Cardiac septum (tissue), 1 donor: ENCODE data around the gene TNFAIP2. TPM values are rescaled to one million over a fixed set of nuclear protein-coding genes. Genes with fewer than 3 reads are reported as not detected.
"Not testable (repeated sequence)": the region's sequence is repeated elsewhere in the genome, so short reads cannot be mapped to it uniquely, and the experiment has no call there.

ENCODE experiments used
- DNase-seq: peaks from one replicate; pipeline ENCODE4 v3.0.0-alpha.2; 2020; ENCODE audit warnings: low spot score
- intact Hi-C: fragments of 100-400 bp; cut with DNase I; formaldehyde crosslinking; loops from one replicate; pipeline ENCODE4 v1.14.0; 2022
- total RNA-seq: library from RNA; stranded (reverse); fragmentation: NEBNext Ultra II Directional; extraction: Animal tissue kit (Norgen Biotek cat#: 25700); gene quantifications from one replicate; pipeline ENCODE4 v1.2.1, GENCODE V29; 2021
- donor health status: DM: no; HTN: no; CAD: no.

TNFAIP2 gene
- total RNA-seq, 1 donor from 2014 or later = 31.3 TPM

DNA sequence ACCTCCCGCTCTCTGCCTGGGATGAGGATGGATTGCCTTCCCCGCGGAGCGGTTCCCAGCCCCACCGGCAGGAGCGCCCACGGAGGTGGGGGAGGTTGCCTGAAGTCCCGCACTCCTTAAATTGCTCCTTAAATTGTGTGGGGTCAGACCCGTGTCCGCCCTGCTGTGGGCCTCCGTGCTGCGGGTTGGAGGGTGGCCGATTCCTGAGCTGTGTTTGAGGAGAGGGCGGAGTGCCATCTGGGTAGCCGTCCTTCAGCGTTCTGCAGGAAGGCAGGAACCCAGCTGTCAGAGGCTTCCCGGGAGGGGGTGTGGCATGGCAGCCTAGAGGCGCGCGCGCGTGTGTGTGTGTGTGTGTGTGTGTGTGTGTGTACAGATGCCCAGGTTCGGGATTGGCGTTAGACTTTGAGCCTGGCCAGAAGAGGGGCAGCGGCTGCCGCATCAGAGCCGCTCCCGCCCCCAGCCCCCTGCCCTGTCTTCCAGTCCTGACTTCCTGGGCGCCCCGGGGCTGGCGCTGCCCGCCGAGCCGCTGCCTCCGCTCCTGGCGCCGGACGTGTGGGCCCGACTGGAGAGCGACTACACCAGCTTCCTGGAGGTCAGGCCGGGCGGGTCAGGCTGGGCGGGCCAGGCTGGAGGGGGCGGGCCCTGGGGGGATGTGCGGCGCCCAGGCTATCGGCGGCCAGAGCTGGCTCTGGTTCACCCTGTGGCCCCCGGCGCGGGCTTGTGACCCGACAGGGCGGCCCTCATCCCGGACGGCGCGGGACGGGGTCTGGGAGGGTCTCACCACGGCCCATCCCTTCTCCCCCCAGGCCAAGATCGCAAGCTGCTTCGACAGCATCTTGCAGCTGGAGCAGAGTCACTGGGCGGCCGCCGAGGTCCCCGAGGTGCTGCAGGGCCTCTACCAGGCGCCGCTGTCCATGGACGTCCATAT is 19.5 kb upstream of the TNFAIP2 start:
- no peak for DNase-seq
- intact Hi-C loops = loop anchor here (2.0 to 5.0 kb wide), 2 partner anchors 84 to 189 kb away; no protein-coding TSS in a partner anchor

DNA sequence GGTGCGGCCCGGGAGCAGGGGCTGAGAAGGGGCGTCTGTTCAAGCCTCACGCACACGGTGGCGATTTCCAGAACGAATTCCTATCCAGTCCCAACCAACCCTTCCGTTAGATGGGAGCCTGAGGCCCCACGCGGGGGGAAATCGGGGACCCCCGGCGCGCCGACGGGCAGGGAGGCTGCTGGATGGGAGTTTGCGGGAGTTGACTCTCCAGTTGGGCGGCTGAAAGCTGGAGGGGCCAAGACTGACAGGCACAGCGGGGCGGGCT is 18.9 kb upstream of the TNFAIP2 start:
- intact Hi-C loops = loop anchor here (2.0 to 5.0 kb wide), 2 partner anchors 83 to 188 kb away; no protein-coding TSS in a partner anchor
- no peak for DNase-seq

DNA sequence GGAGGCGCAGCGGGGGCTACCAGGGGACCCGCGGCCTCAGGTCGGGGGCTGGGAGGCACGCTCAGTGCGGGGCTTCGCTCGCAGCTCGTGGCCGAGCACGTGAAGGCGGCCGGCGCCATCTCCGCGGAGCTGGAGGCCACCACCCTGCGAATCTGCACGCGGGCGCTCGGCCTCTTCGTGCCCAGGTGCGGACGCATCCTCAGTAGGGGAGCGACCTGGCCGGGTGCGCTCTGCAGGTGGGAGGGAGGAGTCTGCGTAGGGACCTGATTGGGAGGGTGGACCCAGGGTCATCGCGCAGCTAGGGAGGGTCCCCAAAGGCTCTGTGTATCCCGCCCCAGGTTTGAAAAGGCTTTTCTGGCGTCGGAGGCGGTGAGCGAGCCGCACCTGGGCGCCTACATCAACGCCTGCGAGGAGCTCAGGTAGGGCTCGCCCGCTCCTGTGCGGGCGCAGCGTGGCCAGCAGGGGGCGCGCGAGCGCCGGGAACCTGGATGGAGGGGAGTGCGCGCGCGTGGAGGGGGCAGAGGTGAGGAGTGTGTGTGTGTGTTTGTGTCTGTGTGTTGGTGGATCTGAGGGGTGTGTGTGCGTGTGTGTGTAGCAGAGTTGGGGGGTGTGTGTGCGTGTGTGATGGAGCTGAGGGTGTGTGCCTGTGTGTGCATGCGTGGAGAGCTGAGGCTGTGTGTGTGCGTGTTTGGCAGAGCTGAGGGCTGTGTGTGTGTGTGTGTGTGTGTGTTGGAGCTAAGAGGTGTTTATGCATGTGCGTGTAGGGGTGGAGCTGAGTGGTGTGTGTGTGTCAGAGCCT is 18.4 kb upstream of the TNFAIP2 start:
- intact Hi-C loops = loop anchor here (2.0 to 5.0 kb wide), 2 partner anchors 82 to 188 kb away; no protein-coding TSS in a partner anchor
- peak; percentile 93 for DNase-seq

DNA sequence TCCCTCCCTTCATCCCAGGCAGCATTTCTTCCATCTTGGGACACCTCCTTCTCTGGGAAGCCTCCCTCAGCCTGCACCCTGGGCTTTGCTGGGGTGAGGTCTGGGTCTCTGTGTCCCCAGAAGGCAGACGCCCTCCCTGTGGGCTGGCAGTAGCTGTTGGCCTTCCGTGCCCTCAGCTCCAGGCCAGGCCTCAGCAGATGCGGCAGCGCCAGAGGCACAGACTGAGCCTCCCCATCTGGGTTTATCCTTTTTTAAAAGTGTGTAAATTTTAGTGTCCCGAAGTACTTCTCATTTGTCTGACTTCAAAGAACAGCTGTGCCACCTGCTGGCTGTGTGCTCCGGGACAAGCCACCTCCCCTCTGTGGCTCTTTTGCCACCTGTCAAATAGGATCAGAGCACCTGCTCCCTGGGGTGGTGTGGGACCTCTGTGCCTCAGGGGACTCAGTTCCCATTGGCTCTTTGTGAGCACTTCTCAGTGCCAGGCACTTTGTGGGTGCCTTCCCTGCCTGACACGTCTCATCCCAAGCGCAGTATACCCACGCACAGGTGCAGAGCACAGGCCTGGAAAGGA is 17.6 kb upstream of the TNFAIP2 start:
- no peak for DNase-seq
- intact Hi-C loops = loop anchor here (2.0 kb wide), 1 partner anchor 187 kb away; no protein-coding TSS in a partner anchor

DNA sequence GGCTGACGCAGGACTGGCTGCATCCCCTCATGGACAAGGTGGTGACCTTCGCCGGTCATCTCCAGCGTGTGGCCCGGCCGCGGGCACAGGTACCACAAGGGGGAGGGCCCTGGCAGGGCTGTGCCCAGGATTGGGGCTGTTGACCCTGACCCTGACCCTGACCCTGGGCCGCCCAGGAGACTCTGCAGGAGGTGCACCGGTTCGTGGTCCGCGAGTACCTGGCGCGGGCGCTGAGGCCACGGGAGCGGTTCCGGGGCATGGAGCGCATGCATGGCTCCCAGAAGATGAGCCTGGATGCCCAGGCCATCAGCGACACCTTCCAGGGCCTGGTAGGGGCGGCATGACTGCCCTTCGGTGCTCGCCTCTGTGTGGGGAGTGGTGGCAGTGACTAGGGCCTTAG is 15.8 kb upstream of the TNFAIP2 start:
- intact Hi-C loops = no loop called here
- no peak for DNase-seq

DNA sequence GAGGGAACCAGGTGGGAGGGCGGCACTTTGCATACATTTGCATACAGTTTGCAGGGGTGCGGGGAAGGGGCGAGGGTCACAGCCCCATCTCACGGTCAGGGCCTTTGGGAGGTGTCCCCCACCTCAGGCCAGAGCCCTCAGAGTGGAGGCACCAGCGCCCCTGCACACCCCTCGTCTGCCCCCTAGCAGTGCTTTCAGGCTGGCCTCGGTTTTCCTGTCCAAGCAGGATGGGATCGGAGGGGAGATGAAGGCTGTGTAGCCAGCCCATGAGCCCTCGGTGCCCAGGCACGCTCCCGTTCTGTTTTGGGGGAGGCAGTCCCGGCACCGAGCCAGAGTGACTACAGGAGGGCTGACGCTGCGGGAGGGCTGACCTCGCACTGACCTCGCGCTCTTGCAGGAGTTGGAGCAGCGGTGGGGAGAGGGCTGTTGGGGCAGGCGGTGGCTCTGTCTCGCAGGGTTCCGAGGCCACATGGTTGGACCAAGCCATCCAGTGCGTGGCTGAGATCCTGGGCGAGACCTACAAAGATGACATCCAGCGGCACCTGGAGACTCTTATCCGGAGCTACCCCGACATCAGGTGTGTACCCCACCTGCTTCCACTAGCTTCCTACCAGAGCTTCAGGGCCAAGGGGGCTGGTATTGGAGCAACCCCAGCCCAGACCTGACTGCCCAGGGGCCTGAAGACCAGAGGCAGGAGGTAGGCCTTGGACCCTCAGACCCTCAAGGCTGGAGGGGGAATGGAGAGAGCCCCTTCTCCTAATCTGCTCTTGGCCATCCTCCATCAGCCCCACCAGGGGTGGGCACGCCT is 15.1 kb upstream of the TNFAIP2 start:
- intact Hi-C loops = no loop called here
- no peak for DNase-seq

DNA sequence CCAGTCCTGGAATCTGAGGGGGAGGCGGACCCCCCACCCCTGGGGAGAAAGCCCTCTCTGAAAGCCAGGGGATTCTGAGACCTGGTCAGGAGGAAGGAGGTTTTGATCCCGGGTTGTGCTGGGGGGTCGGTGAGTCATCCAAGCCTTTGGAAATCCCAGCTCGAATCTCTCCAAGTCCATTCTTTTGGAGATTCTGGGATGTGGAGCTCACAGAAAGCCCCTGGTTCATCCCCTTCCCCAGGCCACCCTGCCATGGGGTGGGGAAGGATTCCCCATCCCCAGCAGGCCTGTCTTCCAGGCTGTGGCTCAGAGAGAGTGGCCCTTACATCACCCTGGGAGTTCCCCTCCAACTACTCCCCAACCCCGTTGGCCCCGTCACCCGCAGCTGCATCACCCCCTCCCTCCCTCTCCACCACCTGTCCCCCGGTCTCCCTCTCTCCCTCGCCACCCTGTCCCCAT is 14.5 kb upstream of the TNFAIP2 start:
- intact Hi-C loops = no loop called here
- DNase-seq = no peak

DNA sequence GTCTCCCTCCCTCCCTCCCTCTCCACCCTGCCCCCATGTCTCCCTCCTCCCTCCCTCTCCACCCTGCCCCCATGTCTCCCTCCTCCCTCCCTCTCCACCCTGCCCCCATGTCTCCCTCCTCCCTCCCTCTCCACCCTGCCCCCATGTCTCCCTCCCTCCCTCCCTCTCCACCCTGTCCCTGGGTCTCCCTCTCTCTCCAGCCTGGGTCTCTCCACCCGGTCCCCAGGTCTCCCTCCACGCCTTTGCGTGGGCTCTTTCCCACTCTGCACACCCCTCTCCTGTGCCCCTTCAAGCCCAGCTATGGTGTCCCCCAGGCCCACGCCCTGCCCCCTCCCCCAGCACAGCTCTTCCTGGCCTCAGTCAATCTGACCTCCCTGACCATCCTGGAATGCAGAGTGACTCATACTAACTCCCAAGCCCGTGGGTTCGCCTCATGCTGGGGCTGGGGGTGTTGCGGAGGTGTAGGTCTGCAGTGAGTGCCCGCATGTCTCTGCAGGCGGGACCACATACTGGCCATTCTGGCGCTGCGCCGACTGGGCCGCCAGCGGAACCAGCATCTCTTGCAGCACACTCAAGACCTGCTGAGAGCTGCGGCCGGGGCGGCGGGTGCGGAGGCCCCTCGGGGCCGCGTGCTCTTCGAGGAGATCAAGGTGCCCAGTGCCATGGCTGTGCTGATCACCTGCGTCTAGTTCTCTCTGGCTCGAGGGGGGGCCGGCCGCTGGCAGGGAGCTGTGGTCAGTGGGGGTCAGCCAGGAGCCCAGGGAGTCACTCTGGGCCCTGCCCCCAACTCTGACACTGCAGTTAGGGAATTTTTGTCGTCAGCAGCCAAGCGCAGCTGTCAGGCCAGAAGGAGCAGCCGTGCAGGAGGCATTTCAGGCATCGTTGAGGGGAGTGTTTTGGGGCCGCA is 13.5 kb upstream of the TNFAIP2 start:
- intact Hi-C loops = no loop called here
- no peak for DNase-seq

DNA sequence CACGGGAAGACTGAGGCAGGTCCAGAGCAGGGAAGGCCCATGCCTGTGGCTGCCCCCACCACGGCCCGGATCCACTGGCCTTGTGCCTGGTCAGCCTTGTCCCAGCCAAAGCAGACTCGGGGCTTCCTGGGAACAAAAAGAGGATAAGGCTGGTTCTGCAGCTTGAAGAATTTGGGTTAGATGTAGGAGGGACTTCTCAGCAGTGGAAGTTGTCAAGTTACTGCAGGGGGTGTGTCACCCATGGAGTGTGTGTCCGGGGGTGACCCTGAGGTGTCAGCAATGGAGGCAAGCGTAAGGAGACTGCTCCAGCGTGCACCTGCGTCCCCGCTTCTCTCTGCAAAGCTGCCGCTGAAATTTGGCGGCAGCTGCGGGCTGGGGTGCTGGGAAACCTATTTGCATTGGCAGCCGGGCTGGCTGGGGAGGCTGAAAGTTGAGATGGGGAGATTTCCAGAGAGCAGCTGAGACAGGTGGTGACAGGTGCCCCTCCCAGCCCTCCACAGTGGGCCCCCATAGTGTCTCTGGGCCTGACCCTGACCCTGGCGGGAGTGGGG is 12.5 kb upstream of the TNFAIP2 start:
- no peak for DNase-seq
- intact Hi-C loops = no loop called here

DNA sequence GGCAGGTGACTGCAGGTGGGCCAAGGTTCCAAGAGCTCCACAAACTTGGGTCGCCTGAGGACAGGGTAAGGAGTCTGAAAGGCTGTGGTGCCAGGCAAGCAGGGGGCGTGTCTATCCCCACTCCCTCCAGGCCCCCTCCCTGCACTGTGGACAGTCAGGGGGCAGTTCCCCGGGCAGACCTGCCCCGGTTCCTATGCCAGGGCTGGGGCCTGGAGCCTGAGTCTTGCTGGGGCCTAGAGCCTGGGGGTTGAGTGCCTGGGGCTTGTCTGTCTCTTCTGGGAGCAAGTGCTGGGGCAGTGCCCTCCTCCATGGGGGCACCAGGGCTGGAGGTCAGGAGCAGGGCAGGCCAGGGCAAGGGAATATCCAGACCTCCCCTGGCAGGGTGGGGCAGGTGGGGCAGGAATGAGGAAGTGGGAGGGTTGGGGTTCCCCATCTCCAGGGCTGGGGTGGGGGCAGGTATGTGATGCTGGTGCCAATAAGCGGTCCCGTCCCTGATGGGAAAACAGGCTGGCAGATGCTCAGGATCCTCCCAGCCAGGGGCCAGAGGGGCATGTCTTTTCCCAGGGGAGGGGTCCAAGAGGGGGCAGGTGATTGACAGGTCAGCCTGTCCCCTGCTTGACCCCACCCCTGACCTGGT is 11.9 kb upstream of the TNFAIP2 start:
- intact Hi-C loops = no loop called here
- no peak for DNase-seq

DNA sequence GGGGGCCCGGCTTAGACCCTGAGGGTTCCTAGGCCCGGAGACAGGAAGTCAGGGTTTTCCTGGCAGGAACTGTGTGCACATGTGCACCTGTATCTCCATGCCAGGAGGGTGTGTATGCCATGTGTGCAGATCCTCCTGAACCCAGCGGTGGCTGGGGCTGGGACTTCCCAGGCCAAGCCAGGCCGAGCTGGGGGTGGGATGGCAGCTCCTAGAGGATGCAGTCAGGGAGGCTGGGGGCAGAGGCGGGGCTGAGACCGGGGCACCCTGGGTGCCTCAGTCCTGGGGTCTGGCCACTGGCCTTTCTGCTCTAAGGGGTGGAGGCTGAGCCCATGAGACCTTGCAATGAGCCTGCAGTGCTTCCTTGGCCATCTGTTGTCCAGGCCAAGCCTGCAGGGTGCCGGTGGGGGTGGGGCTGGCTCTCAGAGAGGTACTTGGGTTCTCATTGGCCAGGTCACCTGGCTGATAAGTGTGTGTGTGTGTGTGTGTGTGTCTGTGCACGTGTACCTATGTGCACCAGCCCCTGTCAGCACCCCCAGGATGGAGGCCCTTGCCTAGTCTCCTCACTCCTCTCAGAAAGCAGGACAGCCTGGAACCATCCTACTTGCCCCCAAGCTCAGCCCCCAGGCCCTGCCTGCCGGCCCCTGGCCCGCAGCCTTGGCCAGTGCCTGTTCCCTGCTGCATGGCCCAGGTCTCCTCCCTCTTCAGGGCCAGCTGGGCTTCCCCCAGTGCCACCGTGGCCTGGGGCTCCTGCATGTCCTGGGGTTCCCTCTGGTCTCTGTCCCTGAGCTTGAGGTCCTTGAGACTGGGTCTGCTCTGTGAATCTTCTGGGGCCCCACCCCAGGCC is 10.6 kb upstream of the TNFAIP2 start:
- no peak for DNase-seq
- intact Hi-C loops = no loop called here

DNA sequence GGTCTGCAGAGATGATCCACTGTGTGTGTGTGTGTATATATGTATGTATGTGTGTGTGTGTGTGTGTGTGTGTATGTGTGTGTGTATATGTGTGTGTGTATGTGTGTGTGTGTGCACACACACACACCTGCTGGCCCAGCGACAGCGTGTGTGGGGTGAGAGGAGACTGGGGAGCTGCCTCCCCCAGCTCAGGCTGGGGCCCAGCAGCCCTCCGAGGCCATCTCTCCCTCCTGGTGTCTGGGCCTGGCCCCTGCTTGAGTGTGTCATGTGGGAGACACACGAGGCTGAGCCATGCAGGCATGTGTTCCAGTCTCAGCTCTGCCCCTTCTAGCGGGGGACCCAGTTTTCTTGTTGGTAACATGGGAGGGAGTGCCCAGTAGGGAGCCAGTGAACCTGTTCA is 10.0 kb upstream of the TNFAIP2 start:
- DNase-seq = no peak
- intact Hi-C loops = no loop called here

DNA sequence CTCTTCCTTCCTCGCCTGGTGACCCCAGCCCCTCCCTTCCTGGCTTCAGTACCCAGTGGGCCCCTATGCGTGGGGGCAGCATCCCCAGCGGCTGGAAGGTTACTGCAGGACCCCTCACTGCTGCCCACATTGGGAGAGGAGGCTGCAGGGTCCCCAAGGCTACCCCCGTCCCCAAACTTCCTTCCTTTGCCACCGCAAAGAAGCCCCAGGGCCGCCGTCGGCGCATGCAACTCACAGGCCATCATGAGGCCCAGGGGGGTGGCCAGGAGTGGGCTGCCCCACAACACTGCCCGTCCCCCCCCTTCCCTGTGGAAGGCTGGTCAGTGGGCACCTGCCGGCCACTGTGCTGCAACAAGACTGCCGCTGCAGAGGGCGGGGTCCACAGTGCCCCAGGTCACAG is 9.5 kb upstream of the TNFAIP2 start:
- intact Hi-C loops = no loop called here
- DNase-seq = no peak

DNA sequence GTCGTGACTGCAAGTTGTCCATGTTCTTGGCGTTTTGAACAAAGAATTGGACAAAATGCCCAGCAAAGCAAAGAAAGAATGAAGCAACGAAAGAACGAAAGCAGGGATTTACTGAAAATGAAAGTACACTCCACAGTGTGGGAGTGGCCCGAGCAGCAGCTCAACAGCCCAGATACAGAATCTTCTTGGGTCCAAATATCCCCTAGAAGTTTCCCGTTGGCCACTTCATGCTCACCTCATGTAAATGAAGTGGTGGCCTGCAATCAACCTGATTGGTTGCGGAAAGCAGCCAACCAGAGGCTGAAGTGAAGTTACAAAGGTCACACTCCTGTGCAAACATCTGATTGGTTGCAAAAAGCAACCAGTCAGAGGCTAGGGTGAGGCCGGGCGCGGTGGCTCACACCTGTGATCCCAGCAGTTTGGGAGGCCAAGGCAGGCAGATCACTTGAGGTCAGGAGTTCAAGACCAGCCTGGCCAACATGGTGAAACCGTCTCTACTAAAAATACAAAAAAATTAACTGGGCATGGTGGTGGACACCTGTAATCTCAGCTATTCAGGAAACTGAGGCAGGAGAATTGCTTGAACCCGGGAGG is 8.1 kb upstream of the TNFAIP2 start:
- DNase-seq, intact Hi-C loops: not testable (repeated sequence)

DNA sequence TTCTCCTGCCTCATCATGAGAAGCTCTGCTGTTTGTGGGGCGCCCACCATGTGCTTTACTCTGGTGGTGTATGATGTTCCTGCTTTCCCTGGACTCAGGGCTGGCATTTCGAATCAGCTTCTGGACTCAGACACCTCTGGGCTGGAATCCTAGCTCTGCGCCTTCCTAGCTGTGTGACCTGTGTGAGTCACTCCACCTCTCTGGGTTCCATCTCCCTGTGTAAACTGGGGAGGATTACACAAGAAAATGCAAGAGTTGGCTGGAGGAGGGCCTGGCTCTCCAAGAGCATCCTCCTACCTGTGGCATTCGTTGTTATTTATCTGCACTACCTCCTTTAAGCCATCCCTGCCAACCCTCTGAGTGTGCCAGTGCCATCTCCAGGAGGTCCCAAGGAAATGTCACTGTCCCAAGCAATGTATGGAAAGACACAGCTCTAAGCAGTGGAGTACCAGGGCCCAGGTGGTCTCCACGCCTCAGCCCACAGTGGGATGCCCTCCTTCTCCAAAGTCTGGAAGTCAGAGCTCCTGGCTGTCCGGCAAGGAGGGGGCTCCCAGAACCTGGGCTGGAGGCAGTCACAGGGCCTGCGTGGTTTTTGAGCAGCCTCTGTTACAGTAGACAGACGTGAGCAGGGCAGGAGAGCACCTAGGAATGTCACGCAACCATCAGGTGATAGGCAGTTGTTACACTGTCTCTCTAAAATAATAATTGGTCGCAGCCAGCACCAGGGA is 7.3 kb upstream of the TNFAIP2 start:
- intact Hi-C loops = no loop called here

DNA sequence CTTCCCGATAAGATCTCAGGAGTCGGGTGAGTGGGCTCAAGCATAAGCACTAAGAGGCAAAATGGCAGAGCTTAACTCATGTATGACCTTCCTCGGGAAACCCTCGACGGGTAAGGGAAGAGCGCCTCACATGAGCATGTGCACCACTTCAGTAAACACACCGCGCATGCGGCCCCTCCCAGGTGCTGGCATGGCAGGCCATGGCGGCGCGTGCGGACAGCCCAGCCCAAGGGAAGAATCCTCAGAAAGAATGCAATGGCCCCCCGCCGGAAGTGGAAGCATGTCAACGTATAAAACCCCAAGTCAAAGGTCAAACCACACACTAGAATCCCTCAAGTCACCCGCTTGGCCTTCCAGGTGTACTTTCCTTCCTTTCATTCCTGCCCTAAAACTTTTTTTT is 6.6 kb upstream of the TNFAIP2 start:
- no peak for DNase-seq
- intact Hi-C loops = no loop called here

More for the DNA sequence above, 7.3 kb upstream of the TNFAIP2 start:
- DNase-seq = no peak
